ENCODE measurements around the gene GRIK4.

Gene GRIK4

GRCh38 chr11:121024989-121025388 lies 513.4 kb downstream of the GRIK4 start:
- peaks cover 29% of the 10 kb centered on the region for H4K20me1 ChIP-seq (ENCODE audit: insufficient read depth, low read length, poor library complexity, severe bottlenecking)
- H3K79me2 ChIP-seq (ENCODE audit: insufficient read depth, low read length), result peaks cover 37% of the 10 kb centered on the region
- H3K4me1 ChIP-seq (ENCODE audit: insufficient read depth, low read length, poor library complexity, severe bottlenecking), result peaks cover 35% of the 10 kb centered on the region
- no peaks in the 10 kb centered on the region for H3K36me3 ChIP-seq (ENCODE audit: insufficient read depth, low read length)
- H3K4me2 ChIP-seq (ENCODE audit: low read depth, low read length, poor library complexity, severe bottlenecking), result peak overlapping the region; percentile 99
- no peak overlapping the region for H2AFZ ChIP-seq (ENCODE audit: low read length)
- TF ChIP-seq EZH2phosphoT487 (IDR thresholded peaks at IDR 0.05; ENCODE audit: borderline replicate concordance) (no peak), CTCF (conservative IDR thresholded peaks at IDR 0.05; ENCODE audit: low read length) (no peak)
- H3K9ac ChIP-seq (ENCODE audit: low read depth, low read length, poor library complexity, severe bottlenecking), result peak overlapping the region; percentile 92
- no peaks in the 10 kb centered on the region for H3K9me2 ChIP-seq (replicated peaks; ENCODE audit: low read depth, low read length)
- no peaks in the 10 kb centered on the region for H3F3A ChIP-seq (ENCODE audit: low read depth)
- peak overlapping the region; percentile 98 for H3K4me3 ChIP-seq (ENCODE audit: low read length, poor library complexity, severe bottlenecking)
- no peaks in the 10 kb centered on the region for H3K9me3 ChIP-seq (ENCODE audit: insufficient read depth, low read depth, low read length)
- no peaks in the 10 kb centered on the region for H3K27me3 ChIP-seq (ENCODE audit: insufficient read depth, low read length, poor library complexity, severe bottlenecking)

GRCh38 chr11:121029153-121029552 lies 517.6 kb downstream of the GRIK4 start:
- Histone ChIP-seq H4K20me1 (ENCODE audit: insufficient read depth, low read length, poor library complexity, severe bottlenecking) (peaks cover 33% of the 10 kb centered on the region), H3K4me2 (ENCODE audit: low read depth, low read length, poor library complexity, severe bottlenecking) (no peak overlapping the region), H2AFZ (ENCODE audit: low read length) (no peak overlapping the region), H3K4me3 (ENCODE audit: low read length, poor library complexity, severe bottlenecking) (no peak overlapping the region), H3F3A (ENCODE audit: low read depth) (no peaks in the 10 kb centered on the region), H3K9me3 (ENCODE audit: insufficient read depth, low read depth, low read length) (no peaks in the 10 kb centered on the region), H3K4me1 (ENCODE audit: insufficient read depth, low read length, poor library complexity, severe bottlenecking) (peaks cover 37% of the 10 kb centered on the region), H3K9me2 (replicated peaks; ENCODE audit: low read depth, low read length) (no peaks in the 10 kb centered on the region), H3K27me3 (ENCODE audit: insufficient read depth, low read length, poor library complexity, severe bottlenecking) (no peaks in the 10 kb centered on the region), H3K9ac (ENCODE audit: low read depth, low read length, poor library complexity, severe bottlenecking) (no peak overlapping the region), H3K79me2 (ENCODE audit: insufficient read depth, low read length) (peaks cover 34% of the 10 kb centered on the region), H3K36me3 (ENCODE audit: insufficient read depth, low read length) (no peaks in the 10 kb centered on the region)
- no peak for TF ChIP-seq EZH2phosphoT487 (IDR thresholded peaks at IDR 0.05; ENCODE audit: borderline replicate concordance)

- no peaks in the 10 kb centered on the region for H3K9me3 ChIP-seq (ENCODE audit: insufficient read depth, low read depth, low read length)
- H3K9me2 ChIP-seq (replicated peaks; ENCODE audit: low read depth, low read length), result no peaks in the 10 kb centered on the region
- peaks cover 27% of the 10 kb centered on the region for H4K20me1 ChIP-seq (ENCODE audit: insufficient read depth, low read length, poor library complexity, severe bottlenecking)
- peaks cover 27% of the 10 kb centered on the region for H3K79me2 ChIP-seq (ENCODE audit: insufficient read depth, low read length)
- H3F3A ChIP-seq (ENCODE audit: low read depth), result no peaks in the 10 kb centered on the region
- peak overlapping the region; percentile 11 for H3K4me2 ChIP-seq (ENCODE audit: low read depth, low read length, poor library complexity, severe bottlenecking)
- peaks cover 29% of the 10 kb centered on the region for H3K4me1 ChIP-seq (ENCODE audit: insufficient read depth, low read length, poor library complexity, severe bottlenecking)
- no peak overlapping the region for H3K9ac ChIP-seq (ENCODE audit: low read depth, low read length, poor library complexity, severe bottlenecking)
- no peaks in the 10 kb centered on the region for H3K27me3 ChIP-seq (ENCODE audit: insufficient read depth, low read length, poor library complexity, severe bottlenecking)
- no peak overlapping the region for H3K4me3 ChIP-seq (ENCODE audit: low read length, poor library complexity, severe bottlenecking)
- TF ChIP-seq EZH2phosphoT487 (IDR thresholded peaks at IDR 0.05; ENCODE audit: borderline replicate concordance) (no peak), CTCF (conservative IDR thresholded peaks at IDR 0.05; ENCODE audit: low read length) (no peak)
- H2AFZ ChIP-seq (ENCODE audit: low read length), result no peak overlapping the region
- no peaks in the 10 kb centered on the region for H3K36me3 ChIP-seq (ENCODE audit: insufficient read depth, low read length)
These were observed 518.4 kb downstream of the GRIK4 start for GRCh38 chr11:121029813-121030445.

- H3K79me2 ChIP-seq (ENCODE audit: insufficient read depth, low read length), result peaks cover 14% of the 10 kb centered on the region; the same call in 1 of the 2 replicates
- peaks cover 14% of the 10 kb centered on the region for H4K20me1 ChIP-seq (ENCODE audit: insufficient read depth, low read length, poor library complexity, severe bottlenecking)
These were observed 519.6 kb downstream of the GRIK4 start for GRCh38 chr11:121031167-121031566.

More at GRCh38 chr11:121031167-121031566, 519.6 kb downstream of the GRIK4 start:
- Histone ChIP-seq H3K9me2 (replicated peaks; ENCODE audit: low read depth, low read length) (no peaks in the 10 kb centered on the region), H3F3A (ENCODE audit: low read depth) (no peaks in the 10 kb centered on the region), H3K27me3 (ENCODE audit: insufficient read depth, low read length, poor library complexity, severe bottlenecking) (no peaks in the 10 kb centered on the region), H3K9ac (ENCODE audit: low read depth, low read length, poor library complexity, severe bottlenecking) (no peak overlapping the region), H3K4me2 (ENCODE audit: low read depth, low read length, poor library complexity, severe bottlenecking) (no peak overlapping the region), H3K4me1 (ENCODE audit: insufficient read depth, low read length, poor library complexity, severe bottlenecking) (peaks cover 17% of the 10 kb centered on the region), H2AFZ (ENCODE audit: low read length) (no peak overlapping the region), H3K4me3 (ENCODE audit: low read length, poor library complexity, severe bottlenecking) (no peak overlapping the region), H3K9me3 (ENCODE audit: insufficient read depth, low read depth, low read length) (no peaks in the 10 kb centered on the region), H3K36me3 (ENCODE audit: insufficient read depth, low read length) (no peaks in the 10 kb centered on the region)
- TF ChIP-seq CTCF (conservative IDR thresholded peaks at IDR 0.05; ENCODE audit: low read length) (no peak), EZH2phosphoT487 (IDR thresholded peaks at IDR 0.05; ENCODE audit: borderline replicate concordance) (no peak)
